Neural cell (in vitro differentiated cells): ENCODE data around the gene HS3ST3B1. TPM values are rescaled to one million over a fixed set of nuclear protein-coding genes. Genes with fewer than 3 reads are reported as not detected.
A peak's percentile ranks its signal among the peaks of the same experiment; 100 is the strongest.

Source experiments
- H2AFZ ChIP-seq: fragments of 200-600, 300-800 bp; sonication (generic), shearing (Covaris generic); 2 replicates; pipeline ENCODE4 v1.6.0; 2014; ENCODE audit warnings: low read depth, mild to moderate bottlenecking, antibody characterized with exemption, low read length, moderate library complexity
- H3F3A ChIP-seq: fragments of 200-600 bp; shearing (Covaris generic); 2 replicates; pipeline ENCODE4 v1.6.1; 2016; ENCODE audit warnings: mild to moderate bottlenecking, moderate library complexity, mixed read lengths, antibody characterized with exemption, low read length; ENCODE audit not compliant: insufficient read depth, poor library complexity, severe bottlenecking
- H3K27ac ChIP-seq: fragments of 200-600, 300-800 bp; sonication (generic), shearing (Covaris generic); 2 replicates; pipeline ENCODE4 v1.5.1; 2014; ENCODE audit warnings: mild to moderate bottlenecking, low read length, moderate library complexity
- H3K27me3 ChIP-seq: fragments of 300-800, 200-600 bp; sonication (generic), shearing (Covaris generic); 2 replicates; pipeline ENCODE4 v1.6.0; 2014; ENCODE audit warnings: mild to moderate bottlenecking, low read depth, low read length, moderate library complexity; ENCODE audit not compliant: insufficient read depth
- H3K36me3 ChIP-seq: fragments of 300-800, 200-600 bp; sonication (generic), shearing (Covaris generic); 2 replicates; pipeline ENCODE4 v1.5.1; 2014; ENCODE audit warnings: mild to moderate bottlenecking, antibody characterized with exemption, low read length, moderate library complexity; ENCODE audit not compliant: insufficient read depth
- H3K4me2 ChIP-seq: fragments of 300-800, 200-600 bp; sonication (generic), shearing (Covaris generic); 2 replicates; pipeline ENCODE4 v1.6.0; 2014; ENCODE audit warnings: mild to moderate bottlenecking, low read length
- H3K4me3 ChIP-seq: fragments of 300-800, 200-600 bp; sonication (generic), shearing (Covaris generic); 2 replicates; pipeline ENCODE4 v1.5.1; 2014; ENCODE audit warnings: mild to moderate bottlenecking, low read length, moderate library complexity
- H3K79me2 ChIP-seq: fragments of 200-600 bp; shearing (Covaris generic); replicated peaks from 2 replicates; pipeline ENCODE4 v1.6.0; 2014; ENCODE audit warnings: mild to moderate bottlenecking, low read length, moderate library complexity; ENCODE audit not compliant: insufficient read depth
- H3K9ac ChIP-seq: fragments of 300-800, 200-600 bp; sonication (generic), shearing (Covaris generic); 2 replicates; pipeline ENCODE4 v1.6.1; 2016; ENCODE audit warnings: mild to moderate bottlenecking, low read length, mixed read lengths
- H3K9me2 ChIP-seq: fragments of 200-600 bp; shearing (Covaris generic); 2 replicates; pipeline ENCODE4 v1.6.1; 2016; ENCODE audit warnings: mild to moderate bottlenecking, low read length, mixed read lengths; ENCODE audit not compliant: insufficient read depth
- H3K9me3 ChIP-seq: fragments of 200-600, 300-800 bp; sonication (generic), shearing (Covaris generic); 2 replicates; pipeline ENCODE4 v1.6.1; 2016; ENCODE audit warnings: mild to moderate bottlenecking, mixed run types, low read length, moderate library complexity, mixed read lengths
- H4K20me1 ChIP-seq: fragments of 200-600 bp; shearing (Covaris generic); 2 replicates; pipeline ENCODE4 v1.6.1; 2016; ENCODE audit warnings: mild to moderate bottlenecking, mixed run types; ENCODE audit not compliant: insufficient read depth
- EP300 ChIP-seq: fragments of 450-650 bp; conservative IDR thresholded peaks from 2 replicates; pipeline ENCODE4 v1.6.1; 2014; ENCODE audit warnings: antibody characterized with exemption, mild to moderate bottlenecking, moderate library complexity; ENCODE audit not compliant: poor library complexity, severe bottlenecking
- EZH2 ChIP-seq: fragments of 200-600, 300-800 bp; shearing (Covaris generic), sonication (generic); IDR thresholded peaks from 2 replicates; pipeline ENCODE4 v1.6.1; 2014; ENCODE audit warnings: antibody characterized with exemption, low read length, borderline replicate concordance, mild to moderate bottlenecking; ENCODE audit not compliant: insufficient read depth, poor library complexity, severe bottlenecking
- MXI1 ChIP-seq: fragments of 450-650 bp; conservative IDR thresholded peaks from 2 replicates; pipeline ENCODE4 v1.6.1; 2014; ENCODE audit warnings: antibody characterized with exemption, mild to moderate bottlenecking; ENCODE audit not compliant: poor library complexity, severe bottlenecking
- POLR2AphosphoS5 ChIP-seq: IDR thresholded peaks from 2 replicates; pipeline ENCODE4 v1.6.1; 2012
- RAD21 ChIP-seq: fragments of 450-650 bp; conservative IDR thresholded peaks from 2 replicates; pipeline ENCODE4 v1.6.1; 2014; ENCODE audit warnings: antibody characterized with exemption, mild to moderate bottlenecking, moderate library complexity
- SMC3 ChIP-seq: fragments of 450-650 bp; conservative IDR thresholded peaks from 2 replicates; pipeline ENCODE4 v1.6.1; 2014; ENCODE audit warnings: antibody characterized with exemption, mild to moderate bottlenecking, moderate library complexity; ENCODE audit not compliant: poor library complexity
- TAF1 ChIP-seq: IDR thresholded peaks from 2 replicates; pipeline ENCODE4 v1.6.1; 2012; ENCODE audit warnings: low read depth
- polyA plus RNA-seq: library from polyadenylated mRNA; depleted of rRNA; stranded (reverse); fragments of >200 nt; gene quantifications from 2 replicates; pipeline ENCODE4 v1.2.3, GENCODE V29; 2014
- TF ChIP-seq, protein P1 (sequence below): fragments of 450-650 bp; IDR thresholded peaks from 2 replicates; pipeline ENCODE4 v1.5.1; 2014; ENCODE audit warnings: antibody characterized with exemption, mild to moderate bottlenecking, moderate library complexity; ENCODE audit not compliant: poor library complexity, severe bottlenecking
- TF ChIP-seq, protein P2 (sequence below): IDR thresholded peaks from 2 replicates; pipeline ENCODE4 v1.6.1; 2012; ENCODE audit warnings: borderline replicate concordance

Gene HS3ST3B1
- polyA plus RNA-seq, 1 donor from 2014 or later, result 0.58 TPM

DNA sequence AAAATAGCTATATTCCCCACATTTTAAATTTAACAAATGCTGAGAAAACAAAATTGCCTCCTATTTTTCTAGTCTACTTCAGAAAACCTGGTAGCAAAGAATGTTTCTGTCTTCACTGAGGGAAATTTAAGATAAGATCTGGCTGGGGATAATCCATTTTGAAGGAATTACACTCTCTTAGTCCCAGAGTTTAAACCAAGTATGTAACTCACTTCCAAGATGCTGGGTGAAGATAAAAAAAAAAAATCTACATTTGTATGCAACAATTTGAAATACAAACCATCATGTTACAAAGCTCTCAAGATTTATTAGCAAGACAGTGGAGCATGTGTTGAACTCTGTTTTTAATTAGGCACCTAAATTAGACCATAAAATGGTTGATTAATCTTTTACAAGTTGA lies 5.7 kb downstream of the HS3ST3B1 start:
- Histone ChIP-seq H3K4me3 (no peak overlapping the region), H3K27ac (no peak overlapping the region), H3K36me3 (no peaks in the 10 kb centered on the region), H3K4me2 (no peak overlapping the region), H3K9me3 (no peaks in the 10 kb centered on the region), H2AFZ (no peak overlapping the region), H3K9me2 (no peaks in the 10 kb centered on the region), H3K9ac (no peak overlapping the region), H3F3A (no peaks in the 10 kb centered on the region), H3K27me3 (peaks cover 80% of the 10 kb centered on the region), H4K20me1 (no peaks in the 10 kb centered on the region), H3K79me2 (no peaks in the 10 kb centered on the region)
- TF ChIP-seq, protein P1, sequence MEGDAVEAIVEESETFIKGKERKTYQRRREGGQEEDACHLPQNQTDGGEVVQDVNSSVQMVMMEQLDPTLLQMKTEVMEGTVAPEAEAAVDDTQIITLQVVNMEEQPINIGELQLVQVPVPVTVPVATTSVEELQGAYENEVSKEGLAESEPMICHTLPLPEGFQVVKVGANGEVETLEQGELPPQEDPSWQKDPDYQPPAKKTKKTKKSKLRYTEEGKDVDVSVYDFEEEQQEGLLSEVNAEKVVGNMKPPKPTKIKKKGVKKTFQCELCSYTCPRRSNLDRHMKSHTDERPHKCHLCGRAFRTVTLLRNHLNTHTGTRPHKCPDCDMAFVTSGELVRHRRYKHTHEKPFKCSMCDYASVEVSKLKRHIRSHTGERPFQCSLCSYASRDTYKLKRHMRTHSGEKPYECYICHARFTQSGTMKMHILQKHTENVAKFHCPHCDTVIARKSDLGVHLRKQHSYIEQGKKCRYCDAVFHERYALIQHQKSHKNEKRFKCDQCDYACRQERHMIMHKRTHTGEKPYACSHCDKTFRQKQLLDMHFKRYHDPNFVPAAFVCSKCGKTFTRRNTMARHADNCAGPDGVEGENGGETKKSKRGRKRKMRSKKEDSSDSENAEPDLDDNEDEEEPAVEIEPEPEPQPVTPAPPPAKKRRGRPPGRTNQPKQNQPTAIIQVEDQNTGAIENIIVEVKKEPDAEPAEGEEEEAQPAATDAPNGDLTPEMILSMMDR, result no peak
- TF ChIP-seq RAD21, result no peak
- no peak for TF ChIP-seq EP300
- TF ChIP-seq TAF1, result no peak
- TF ChIP-seq, protein P2, sequence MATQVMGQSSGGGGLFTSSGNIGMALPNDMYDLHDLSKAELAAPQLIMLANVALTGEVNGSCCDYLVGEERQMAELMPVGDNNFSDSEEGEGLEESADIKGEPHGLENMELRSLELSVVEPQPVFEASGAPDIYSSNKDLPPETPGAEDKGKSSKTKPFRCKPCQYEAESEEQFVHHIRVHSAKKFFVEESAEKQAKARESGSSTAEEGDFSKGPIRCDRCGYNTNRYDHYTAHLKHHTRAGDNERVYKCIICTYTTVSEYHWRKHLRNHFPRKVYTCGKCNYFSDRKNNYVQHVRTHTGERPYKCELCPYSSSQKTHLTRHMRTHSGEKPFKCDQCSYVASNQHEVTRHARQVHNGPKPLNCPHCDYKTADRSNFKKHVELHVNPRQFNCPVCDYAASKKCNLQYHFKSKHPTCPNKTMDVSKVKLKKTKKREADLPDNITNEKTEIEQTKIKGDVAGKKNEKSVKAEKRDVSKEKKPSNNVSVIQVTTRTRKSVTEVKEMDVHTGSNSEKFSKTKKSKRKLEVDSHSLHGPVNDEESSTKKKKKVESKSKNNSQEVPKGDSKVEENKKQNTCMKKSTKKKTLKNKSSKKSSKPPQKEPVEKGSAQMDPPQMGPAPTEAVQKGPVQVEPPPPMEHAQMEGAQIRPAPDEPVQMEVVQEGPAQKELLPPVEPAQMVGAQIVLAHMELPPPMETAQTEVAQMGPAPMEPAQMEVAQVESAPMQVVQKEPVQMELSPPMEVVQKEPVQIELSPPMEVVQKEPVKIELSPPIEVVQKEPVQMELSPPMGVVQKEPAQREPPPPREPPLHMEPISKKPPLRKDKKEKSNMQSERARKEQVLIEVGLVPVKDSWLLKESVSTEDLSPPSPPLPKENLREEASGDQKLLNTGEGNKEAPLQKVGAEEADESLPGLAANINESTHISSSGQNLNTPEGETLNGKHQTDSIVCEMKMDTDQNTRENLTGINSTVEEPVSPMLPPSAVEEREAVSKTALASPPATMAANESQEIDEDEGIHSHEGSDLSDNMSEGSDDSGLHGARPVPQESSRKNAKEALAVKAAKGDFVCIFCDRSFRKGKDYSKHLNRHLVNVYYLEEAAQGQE, result no peak
- no peak for TF ChIP-seq MXI1
- no peak for TF ChIP-seq SMC3
- no peak for TF ChIP-seq EZH2
- TF ChIP-seq POLR2AphosphoS5, result no peak

DNA sequence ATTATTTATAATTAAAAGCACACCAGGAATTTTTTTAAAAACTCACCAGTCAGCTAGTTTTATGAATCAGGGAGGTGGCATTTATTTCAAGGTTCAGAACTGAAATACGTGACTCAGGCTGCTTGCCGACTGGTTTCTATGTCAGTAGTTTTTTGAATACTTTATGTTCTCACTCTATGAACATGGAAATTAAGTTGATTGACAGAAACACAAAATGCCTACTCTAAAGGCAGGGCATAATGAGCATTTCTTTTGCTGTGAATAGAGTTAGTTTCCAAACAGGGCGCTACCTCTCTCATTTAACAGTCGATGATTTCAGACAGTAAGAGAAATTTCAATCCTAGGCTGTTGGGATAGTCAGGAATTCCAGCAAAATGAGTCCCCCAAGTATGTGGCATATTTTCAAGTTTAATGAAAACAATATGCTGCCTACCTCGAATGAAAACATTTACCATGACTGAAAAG lies 6.7 kb downstream of the HS3ST3B1 start:
- Histone ChIP-seq H3K27ac (no peak overlapping the region), H3K4me3 (no peak overlapping the region), H3F3A (no peaks in the 10 kb centered on the region), H3K79me2 (no peaks in the 10 kb centered on the region), H3K27me3 (peaks cover 71% of the 10 kb centered on the region), H3K9me2 (no peaks in the 10 kb centered on the region), H3K9ac (no peak overlapping the region), H2AFZ (no peak overlapping the region), H3K36me3 (no peaks in the 10 kb centered on the region), H3K4me2 (no peak overlapping the region), H4K20me1 (no peaks in the 10 kb centered on the region), H3K9me3 (no peaks in the 10 kb centered on the region)
- no peak for TF ChIP-seq EZH2
- no peak for TF ChIP-seq TAF1
- no peak for TF ChIP-seq MXI1

DNA sequence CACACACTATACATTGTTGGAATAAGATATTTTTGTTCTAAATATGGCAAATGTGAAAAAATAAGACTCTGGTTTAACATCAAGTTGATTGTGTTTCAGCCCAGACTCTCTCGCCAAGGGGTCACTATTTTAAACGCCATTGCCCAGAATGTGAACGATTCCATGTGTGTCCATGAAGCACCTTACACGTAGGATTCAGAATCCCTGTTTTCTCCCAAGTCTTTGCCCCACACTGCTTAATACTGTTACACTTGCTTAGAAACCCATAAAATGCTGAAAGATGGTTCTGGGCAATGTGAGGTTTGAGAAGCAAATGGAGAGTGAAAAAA lies 7.7 kb downstream of the HS3ST3B1 start:
- Histone ChIP-seq H3K79me2 (no peaks in the 10 kb centered on the region), H3K27me3 (peaks cover 61% of the 10 kb centered on the region), H3F3A (no peaks in the 10 kb centered on the region), H3K9me3 (no peaks in the 10 kb centered on the region), H3K9me2 (no peaks in the 10 kb centered on the region), H3K4me2 (peak overlapping the region; percentile 22), H3K4me3 (peak overlapping the region; percentile 70), H3K36me3 (no peaks in the 10 kb centered on the region), H4K20me1 (no peaks in the 10 kb centered on the region), H3K9ac (peak overlapping the region; percentile 11), H2AFZ (no peak overlapping the region), H3K27ac (no peak overlapping the region)
- TF ChIP-seq MXI1, result no peak
- no peak for TF ChIP-seq SMC3
- TF ChIP-seq, protein P2, result no peak
- no peak for TF ChIP-seq EP300
- TF ChIP-seq EZH2, result no peak
- TF ChIP-seq POLR2AphosphoS5, result no peak
- TF ChIP-seq TAF1, result no peak
- TF ChIP-seq RAD21, result no peak
- TF ChIP-seq, protein P1, result no peak
